Panc1 (cell line): ENCODE measurements around the gene EGFLAM.

Experiments used
- CTCF ChIP-seq: fragments of 450-650 bp; IDR thresholded peaks from 2 replicates; pipeline ENCODE4 v1.5.1; 2017; ENCODE audit warnings: mild to moderate bottlenecking
- POLR2AphosphoS5 ChIP-seq: IDR thresholded peaks from 2 replicates; pipeline ENCODE4 v1.6.1; 2012; ENCODE audit warnings: mild to moderate bottlenecking, low read depth, low read length, moderate library complexity

DNA sequence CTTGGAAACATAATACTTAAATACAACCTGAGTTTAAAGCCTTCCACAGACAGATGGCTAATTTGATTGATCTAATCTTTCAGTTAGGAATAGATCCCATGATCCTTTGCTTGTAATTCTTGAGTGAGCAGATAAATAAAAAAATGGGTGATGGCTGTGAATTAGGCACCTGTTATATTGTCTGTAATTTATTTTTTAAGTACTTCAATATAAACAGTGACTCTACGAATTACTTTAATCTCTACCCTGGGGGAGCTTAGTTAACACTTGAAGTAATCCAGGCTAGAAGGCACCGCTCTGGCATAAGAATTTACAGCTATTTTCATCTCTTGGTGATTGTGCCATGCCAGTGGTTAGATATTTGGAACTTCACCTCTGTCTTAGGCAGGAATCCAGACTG lies 9.0 kb downstream of the EGFLAM start:
- no peak for TF ChIP-seq CTCF
- no peak for TF ChIP-seq POLR2AphosphoS5
